HEK293 (cell line): ENCODE measurements around the gene CD96.

Source experiments
- CTCF ChIA-PET: fragments of 350-600 bp; formaldehyde crosslinking; extraction: SDS; loops from one replicate; lab custom pipeline; 2021; ENCODE audit warnings: antibody characterized with exemption; lab: Yijun Ruan, JAX
- POLR2A ChIA-PET: fragments of 300-600 bp; formaldehyde crosslinking; extraction: SDS; loops from one replicate; lab custom pipeline; 2020; ENCODE audit warnings: antibody characterized with exemption, inconsistent platforms; lab: Yijun Ruan, JAX
- H3K27ac ChIP-seq: fragments of 200-500 bp; sonication (Bioruptor generic); 2 replicates; pipeline ENCODE4 v1.5.1; 2014; ENCODE audit warnings: low read depth, low read length, control low read depth, inconsistent platforms; ENCODE audit errors: extremely low read depth
- H3K36me3 ChIP-seq, 2 experiments: fragments of 200-500 bp in 1 of 2; sonication (Bioruptor generic) in 1 of 2; 1 replicate in 1 of 2; 2 replicates in 1 of 2; pipeline ENCODE4 v1.5.1; 2014 to 2017; ENCODE audit warnings: inconsistent platforms in 2 of 2, low read length in 2 of 2; ENCODE audit not compliant: control insufficient read depth in 2 of 2, insufficient read depth in 1 of 2
- H3K4me1 ChIP-seq: fragments of 200-500 bp; sonication (Bioruptor generic); 2 replicates; pipeline ENCODE4 v1.5.1; 2014; ENCODE audit warnings: mild to moderate bottlenecking, low read length, inconsistent platforms; ENCODE audit not compliant: control insufficient read depth, insufficient read depth
- H3K4me3 ChIP-seq: 2 replicates; pipeline ENCODE4 v1.5.1; 2011; ENCODE audit warnings: low read depth, mild to moderate bottlenecking, control low read depth, low read length, moderate library complexity
- H3K9me3 ChIP-seq: fragments of 200-500 bp; sonication (Bioruptor generic); 2 replicates; pipeline ENCODE4 v1.5.1; 2014; ENCODE audit warnings: low read depth, low read length, inconsistent platforms; ENCODE audit not compliant: control insufficient read depth, insufficient read depth
- GLI4 ChIP-seq: fragments of 450-650 bp; formaldehyde crosslinking; IDR thresholded peaks from 2 replicates; pipeline ENCODE4 v1.5.1; 2016; ENCODE audit warnings: missing biosample characterization, missing genetic modification characterization
- HOXD13 ChIP-seq: sonication (generic); formaldehyde crosslinking; IDR thresholded peaks from 2 replicates; pipeline ENCODE4 v1.8.0; 2022; ENCODE audit warnings: missing genetic modification reagents, borderline replicate concordance
- ZBTB11 ChIP-seq: fragments of 450-650 bp; formaldehyde crosslinking; conservative IDR thresholded peaks from 2 replicates; pipeline ENCODE4 v1.5.1; 2016; ENCODE audit warnings: low read depth, missing biosample characterization, missing genetic modification characterization
- ZBTB6 ChIP-seq: fragments of 450-650 bp; formaldehyde crosslinking; IDR thresholded peaks from 2 replicates; pipeline ENCODE4 v1.5.1; 2017; ENCODE audit warnings: missing biosample characterization, missing genetic modification characterization
- ZNF155 ChIP-seq: fragments of 450-650 bp; formaldehyde crosslinking; IDR thresholded peaks from 2 replicates; pipeline ENCODE4 v1.5.1; 2016; ENCODE audit warnings: missing biosample characterization, missing genetic modification characterization
- ZNF239 ChIP-seq: fragments of 450-650 bp; formaldehyde crosslinking; IDR thresholded peaks from 2 replicates; pipeline ENCODE4 v1.5.1; 2016; ENCODE audit warnings: missing biosample characterization, missing genetic modification characterization
- ZNF24 ChIP-seq: fragments of 450-650 bp; formaldehyde crosslinking; IDR thresholded peaks from 2 replicates; pipeline ENCODE4 v1.5.1; 2016; ENCODE audit warnings: missing biosample characterization, missing genetic modification characterization
- ZNF26 ChIP-seq: fragments of 450-650 bp; formaldehyde crosslinking; IDR thresholded peaks from 2 replicates; pipeline ENCODE4 v1.5.1; 2016; ENCODE audit warnings: missing biosample characterization, missing genetic modification characterization
- ZNF302 ChIP-seq: fragments of 450-650 bp; formaldehyde crosslinking; IDR thresholded peaks from 2 replicates; pipeline ENCODE4 v1.5.1; 2016; ENCODE audit warnings: missing biosample characterization, missing genetic modification characterization, low read depth
- ZNF324 ChIP-seq: fragments of 450-650 bp; formaldehyde crosslinking; IDR thresholded peaks from 2 replicates; pipeline ENCODE4 v1.5.1; 2016; ENCODE audit warnings: missing biosample characterization, missing genetic modification characterization
- ZNF335 ChIP-seq: fragments of 450-650 bp; formaldehyde crosslinking; conservative IDR thresholded peaks from 2 replicates; pipeline ENCODE4 v1.5.1; 2016; ENCODE audit warnings: missing biosample characterization, missing genetic modification characterization
- ZNF513 ChIP-seq: fragments of 450-650 bp; IDR thresholded peaks from 2 replicates; pipeline ENCODE4 v1.5.1; 2018; ENCODE audit warnings: missing biosample characterization, missing genetic modification characterization
- ZNF544 ChIP-seq: fragments of 450-650 bp; formaldehyde crosslinking; IDR thresholded peaks from 2 replicates; pipeline ENCODE4 v1.5.0; 2017; ENCODE audit warnings: missing biosample characterization, missing genetic modification characterization
- ZNF624 ChIP-seq: fragments of 450-650 bp; formaldehyde crosslinking; IDR thresholded peaks from 2 replicates; pipeline ENCODE4 v1.5.1; 2017; ENCODE audit warnings: missing biosample characterization, missing genetic modification characterization
- ZNF664 ChIP-seq: fragments of 450-650 bp; formaldehyde crosslinking; IDR thresholded peaks from 2 replicates; pipeline ENCODE4 v1.5.1; 2016; ENCODE audit warnings: missing biosample characterization, missing genetic modification characterization

The CD96 gene

GRCh38 chr3:111639316-111639715 lies 97.3 kb downstream of the CD96 start (continued):
- TF ChIP-seq ZNF155 (tag by site-specific recombination) = no peak

- ChIA-PET CTCF (no interaction called here), POLR2A (no interaction called here)
- Histone ChIP-seq H3K4me1 (no peaks in the 10 kb centered on the region), H3K36me3 (no peaks in the 10 kb centered on the region), H3K4me3 (no peak overlapping the region), H3K9me3 (no peaks in the 10 kb centered on the region), H3K27ac (no peak overlapping the region)
- no peak for TF ChIP-seq ZNF513 (tag by site-specific recombination)
Measured at GRCh38 chr3:111648991-111649579, 107.1 kb downstream of the CD96 start.

- Histone ChIP-seq H3K4me1 (no peaks in the 10 kb centered on the region), H3K36me3 (no peaks in the 10 kb centered on the region), H3K27ac (no peak overlapping the region), H3K4me3 (no peak overlapping the region), H3K9me3 (no peaks in the 10 kb centered on the region)
- CTCF ChIA-PET = no interaction called here
- POLR2A ChIA-PET = no interaction called here
- no peak for TF ChIP-seq ZBTB11 (tag by site-specific recombination)
- no peak for TF ChIP-seq ZNF26 (tag by site-specific recombination)
- TF ChIP-seq, all 188 proteins: peak for 0
Measured at GRCh38 chr3:111650378-111651275, 108.6 kb downstream of the CD96 start.

- Histone ChIP-seq H3K9me3 (no peaks in the 10 kb centered on the region), H3K27ac (no peak overlapping the region), H3K4me1 (no peaks in the 10 kb centered on the region), H3K36me3 (no peaks in the 10 kb centered on the region), H3K4me3 (no peak overlapping the region)
- POLR2A ChIA-PET = no interaction called here
- CTCF ChIA-PET = interaction anchor here (1.4 kb wide), 1 partner anchor 15 kb away, joined by 5 read pairs; no protein-coding TSS in a partner anchor
- no peak for TF ChIP-seq ZNF324 (tag by site-specific recombination)
- TF ChIP-seq ZNF239 (tag by site-specific recombination) = no peak
- no peak for TF ChIP-seq ZNF544
- TF ChIP-seq ZBTB11 (tag by site-specific recombination) = no peak
- TF ChIP-seq ZNF664 = no peak
- TF ChIP-seq ZBTB6 (tag by site-specific recombination) = no peak
- no peak for TF ChIP-seq ZNF302 (tag by site-specific recombination)
- no peak for TF ChIP-seq ZNF335
- TF ChIP-seq HOXD13 (CRISPR knock-in tag) = no peak
- no peak for TF ChIP-seq ZNF624 (tag by site-specific recombination)
- TF ChIP-seq GLI4 = no peak
- TF ChIP-seq ZNF24 (tag by site-specific recombination) = no peak
Measured at GRCh38 chr3:111652492-111653180, 110.6 kb downstream of the CD96 start.
